Measurements from ENCODE around the gene ANKHD1.

Gene ANKHD1

GRCh38 chr5:140542972-140543371 is 141.3 kb downstream of the ANKHD1 start (continued):
- TF ChIP-seq RBAK (tag by site-specific recombination; IDR thresholded peaks at IDR 0.05) (no peak), ZNF394 (tag by site-specific recombination; IDR thresholded peaks at IDR 0.05; ENCODE audit: borderline replicate concordance) (no peak), ZNF184 (tag by site-specific recombination; IDR thresholded peaks at IDR 0.05) (no peak), ZNF571 (tag by site-specific recombination; IDR thresholded peaks at IDR 0.05) (no peak), ZEB2 (tag by site-specific recombination; IDR thresholded peaks at IDR 0.05) (no peak)

GRCh38 chr5:140544986-140545385 is 143.4 kb downstream of the ANKHD1 start:
- Histone ChIP-seq H3K27ac (ENCODE audit: extremely low read depth, low read depth, low read length) (no peak overlapping the region), H3K9me3 (ENCODE audit: control insufficient read depth, insufficient read depth, low read depth, low read length) (no peaks in the 10 kb centered on the region), H3K36me3 (ENCODE audit: control insufficient read depth in 2 of 2, insufficient read depth in 1 of 2, low read length in 2 of 2) (peaks cover 24 to 71% of the 10 kb centered on the region in 2 experiments), H3K4me3 (ENCODE audit: low read depth, low read length) (no peak overlapping the region), H3K4me1 (ENCODE audit: control insufficient read depth, insufficient read depth, low read length) (no peaks in the 10 kb centered on the region)
- TF ChIP-seq ZNF580 (tag by site-specific recombination; IDR thresholded peaks at IDR 0.05): no peak
- TF ChIP-seq MEIS1 (CRISPR knock-in tag; IDR thresholded peaks at IDR 0.05; ENCODE audit: borderline replicate concordance): no peak
- TF ChIP-seq ZNF169 (tag by site-specific recombination; IDR thresholded peaks at IDR 0.05): no peak
- no peak for TF ChIP-seq ZNF140 (tag by site-specific recombination; IDR thresholded peaks at IDR 0.05)
- TF ChIP-seq BCL6B (tag by site-specific recombination; IDR thresholded peaks at IDR 0.05): no peak
- POLR2A ChIA-PET: no interaction called here
- CTCF ChIA-PET: no interaction called here

GRCh38 chr5:140545606-140546005 is 144.0 kb downstream of the ANKHD1 start:
- TF ChIP-seq ZNF121 (tag by site-specific recombination; IDR thresholded peaks at IDR 0.05) (peak; percentile 84), PRDM10 (tag by site-specific recombination; IDR thresholded peaks at IDR 0.05) (no peak)
- Histone ChIP-seq H3K4me1 (ENCODE audit: control insufficient read depth, insufficient read depth, low read length) (no peaks in the 10 kb centered on the region), H3K4me3 (ENCODE audit: low read depth, low read length) (no peak overlapping the region), H3K27ac (ENCODE audit: extremely low read depth, low read depth, low read length) (no peak overlapping the region), H3K36me3 (ENCODE audit: control insufficient read depth in 2 of 2, insufficient read depth in 1 of 2, low read length in 2 of 2) (peaks cover 18 to 71% of the 10 kb centered on the region in 2 experiments), H3K9me3 (ENCODE audit: control insufficient read depth, insufficient read depth, low read depth, low read length) (no peaks in the 10 kb centered on the region)
- CTCF ChIA-PET: interaction anchor here (0.6 kb wide), 2 partner anchors 311 to 473 kb away, joined by 4 to 5 read pairs; no protein-coding TSS in a partner anchor
- POLR2A ChIA-PET: interaction anchor here (0.7 kb wide), 1 partner anchor 44 kb away, joined by 5 read pairs; no protein-coding TSS in a partner anchor

GRCh38 chr5:140546851-140547507 is 145.3 kb downstream of the ANKHD1 start:
- CTCF ChIA-PET: interaction anchor here (0.7 to 1.6 kb wide), 2 partner anchors 88 to 148 kb away, joined by 3 to 4 read pairs; no protein-coding TSS in a partner anchor
- no peak for TF ChIP-seq ZNF571 (tag by site-specific recombination; IDR thresholded peaks at IDR 0.05)
- TF ChIP-seq BCL11A (tag by site-specific recombination; IDR thresholded peaks at IDR 0.05; ENCODE audit: low read depth): no peak
- TF ChIP-seq ZNF302 (tag by site-specific recombination; IDR thresholded peaks at IDR 0.05; ENCODE audit: low read depth): no peak
- TF ChIP-seq ZNF621 (tag by site-specific recombination; IDR thresholded peaks at IDR 0.05): no peak
- no peak for TF ChIP-seq ZNF501 (tag by site-specific recombination; IDR thresholded peaks at IDR 0.05)
- TF ChIP-seq SP7 (tag by site-specific recombination; IDR thresholded peaks at IDR 0.05): no peak
- TF ChIP-seq ZNF76 (tag by site-specific recombination; IDR thresholded peaks at IDR 0.05; ENCODE audit: borderline replicate concordance, low read depth): no peak
- no peak for TF ChIP-seq ZNF776 (tag by site-specific recombination; IDR thresholded peaks at IDR 0.05; ENCODE audit: borderline replicate concordance)
- TF ChIP-seq RBAK (tag by site-specific recombination; IDR thresholded peaks at IDR 0.05): no peak
- no peak for TF ChIP-seq ZNF292 (tag by site-specific recombination; IDR thresholded peaks at IDR 0.05; ENCODE audit: borderline replicate concordance, low read depth)
- no peak for TF ChIP-seq ZNF202 (tag by site-specific recombination; IDR thresholded peaks at IDR 0.05; ENCODE audit: borderline replicate concordance)
- no peak for TF ChIP-seq ZNF777 (tag by site-specific recombination; IDR thresholded peaks at IDR 0.05; ENCODE audit: borderline replicate concordance)
- TF ChIP-seq ZNF837 (tag by site-specific recombination; IDR thresholded peaks at IDR 0.05): no peak
- TF ChIP-seq SCRT1 (tag by site-specific recombination; IDR thresholded peaks at IDR 0.05; ENCODE audit: borderline replicate concordance): no peak
- Histone ChIP-seq H3K4me3 (ENCODE audit: low read depth, low read length) (no peak overlapping the region), H3K27ac (ENCODE audit: extremely low read depth, low read depth, low read length) (no peak overlapping the region; the same call in 1 of the 2 replicates), H3K4me1 (ENCODE audit: control insufficient read depth, insufficient read depth, low read length) (no peaks in the 10 kb centered on the region), H3K9me3 (ENCODE audit: control insufficient read depth, insufficient read depth, low read depth, low read length) (no peaks in the 10 kb centered on the region), H3K36me3 (ENCODE audit: control insufficient read depth in 2 of 2, insufficient read depth in 1 of 2, low read length in 2 of 2) (peaks cover 12 to 71% of the 10 kb centered on the region in 2 experiments)
- POLR2A ChIA-PET: interaction anchor here (0.6 to 2.9 kb wide), 3 partner anchors 11 to 32 kb away, joined by 3 to 15 read pairs (median 3); partner anchors contain the start of gene SRA1

All from HEK293 (cell line).